Karpas-422 (cell line): Measurements from ENCODE around the gene SOCS3. TPM values are rescaled to one million over a fixed set of nuclear protein-coding genes. Genes with fewer than 3 reads are reported as not detected.

Experiments
- DNase-seq: peaks from one replicate; pipeline ENCODE4 v3.0.0-alpha.2; 2015
- H2AFZ ChIP-seq: fragments of 200-600 bp; sonication (generic); 2 replicates; pipeline ENCODE4 v1.6.1; 2014; ENCODE audit warnings: antibody characterized with exemption, low read length, mixed read lengths
- H3K27ac ChIP-seq: fragments of 200-600 bp; sonication (generic); 2 replicates; pipeline ENCODE4 v1.5.1; 2014; ENCODE audit warnings: mild to moderate bottlenecking, low read length, moderate library complexity
- H3K27me3 ChIP-seq: fragments of 200-600 bp; sonication (generic); 2 replicates; pipeline ENCODE4 v1.6.1; 2014; ENCODE audit warnings: low read length, mixed read lengths
- H3K36me3 ChIP-seq: fragments of 200-600 bp; sonication (generic); 2 replicates; pipeline ENCODE4 v1.6.1; 2014; ENCODE audit warnings: low read length, mixed read lengths; ENCODE audit not compliant: insufficient read depth
- H3K4me1 ChIP-seq: fragments of 200-600 bp; sonication (generic); 2 replicates; pipeline ENCODE4 v1.6.1; 2014; ENCODE audit warnings: mild to moderate bottlenecking, low read length, mixed read lengths
- H3K4me2 ChIP-seq: fragments of 200-600 bp; sonication (generic); 2 replicates; pipeline ENCODE4 v1.6.1; 2014; ENCODE audit warnings: low read length, low read depth, mild to moderate bottlenecking; ENCODE audit not compliant: poor library complexity, severe bottlenecking
- H3K4me3 ChIP-seq: fragments of 200-600 bp; sonication (generic); 2 replicates; pipeline ENCODE4 v1.5.1; 2014; ENCODE audit warnings: mild to moderate bottlenecking, antibody characterized with exemption, low read length, mixed read lengths
- H3K79me2 ChIP-seq: fragments of 200-600 bp; sonication (generic); 2 replicates; pipeline ENCODE4 v1.6.1; 2014; ENCODE audit warnings: mild to moderate bottlenecking, low read length, mixed read lengths
- H3K9ac ChIP-seq: fragments of 200-600 bp; sonication (generic); 2 replicates; pipeline ENCODE4 v1.6.0; 2014; ENCODE audit warnings: low read length
- H3K9me2 ChIP-seq: fragments of 200-600 bp; sonication (generic), shearing (Covaris generic); replicated peaks from 2 replicates; pipeline ENCODE4 v1.6.0; 2014; ENCODE audit warnings: mild to moderate bottlenecking, low read length, moderate library complexity; ENCODE audit not compliant: insufficient read depth
- H3K9me3 ChIP-seq: fragments of 300-700, 200-600 bp; sonication (generic); 2 replicates; pipeline ENCODE4 v1.6.1; 2014; ENCODE audit warnings: low read length, mixed read lengths
- H4K20me1 ChIP-seq: fragments of 200-600 bp; sonication (generic); 2 replicates; pipeline ENCODE4 v1.6.1; 2014; ENCODE audit warnings: mild to moderate bottlenecking, antibody characterized with exemption, low read length, low read depth; ENCODE audit not compliant: insufficient read depth
- total RNA-seq: library from RNA; depleted of rRNA; stranded (reverse); fragments of >200 nt; shearing (Covaris generic); gene quantifications from 2 replicates; pipeline ENCODE4 v1.2.3, GENCODE V29; 2014; ENCODE audit warnings: low replicate concordance

Gene SOCS3
- total RNA-seq, 1 experiment from 2014 or later: not detected

DNA sequence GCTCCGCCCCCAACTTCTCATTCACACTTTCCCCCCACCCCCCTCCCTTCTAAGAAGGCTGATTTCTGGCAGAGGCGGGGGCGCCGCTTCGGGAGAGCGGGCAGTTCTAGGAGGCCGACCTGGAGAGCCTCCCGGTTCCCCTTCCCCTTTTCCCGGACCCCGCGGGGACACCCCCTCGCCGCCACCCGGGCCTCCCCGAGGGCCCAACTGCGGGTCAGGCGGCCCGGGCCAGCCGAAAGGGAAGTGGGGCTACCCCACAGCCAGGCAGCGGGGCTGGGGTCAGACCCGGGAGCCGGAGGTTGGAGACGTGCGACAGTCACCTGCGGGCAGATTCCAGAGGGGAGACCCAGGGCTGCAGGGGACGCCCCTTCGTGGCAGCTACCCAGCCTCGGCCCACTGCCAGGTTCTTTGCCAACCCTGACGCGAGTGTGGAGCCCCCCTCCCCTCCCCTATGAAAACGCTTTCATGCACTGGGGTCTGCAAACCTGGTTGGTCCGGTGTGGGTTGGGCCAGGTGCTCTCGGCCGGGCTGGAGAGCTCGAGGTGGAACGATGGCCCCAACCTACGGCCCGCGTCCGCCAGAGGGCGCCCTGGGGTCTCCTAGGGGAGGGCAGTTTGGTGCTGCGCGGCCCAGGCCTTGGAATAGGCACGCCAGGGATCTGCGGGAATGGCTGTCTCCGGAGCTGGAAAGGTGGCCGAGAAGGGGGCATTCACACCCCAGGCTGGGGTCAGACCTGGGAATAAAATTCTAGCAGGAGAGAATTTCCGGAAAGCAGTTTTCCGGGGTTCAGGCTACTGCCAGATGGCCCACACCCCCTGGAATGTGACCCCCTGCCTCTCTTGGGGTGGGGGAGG is 721 bp upstream of the SOCS3 start:
- H3K79me2 ChIP-seq: no peaks in the 10 kb centered on the region
- H2AFZ ChIP-seq: no peak overlapping the region
- peak overlapping the region; percentile 25; the same call in 1 of the 2 replicates for H3K4me3 ChIP-seq
- H3K27me3 ChIP-seq: peaks cover 3% of the 10 kb centered on the region; the same call in 1 of the 2 replicates
- no peak overlapping the region for H3K27ac ChIP-seq
- H3K9me3 ChIP-seq: no peaks in the 10 kb centered on the region
- peaks cover 17% of the 10 kb centered on the region; the same call in 1 of the 2 replicates for H4K20me1 ChIP-seq
- H3K4me1 ChIP-seq: peaks cover 23% of the 10 kb centered on the region
- H3K36me3 ChIP-seq: no peaks in the 10 kb centered on the region
- DNase-seq: peak; percentile 94
- no peaks in the 10 kb centered on the region for H3K9me2 ChIP-seq
- H3K9ac ChIP-seq: no peak overlapping the region
- peak overlapping the region; percentile 42 for H3K4me2 ChIP-seq

GRCh38 chr17:78359321-78359996 is 418 bp downstream of the SOCS3 start:
- Histone ChIP-seq H4K20me1 (peaks cover 17% of the 10 kb centered on the region; the same call in 1 of the 2 replicates), H3K9me3 (no peaks in the 10 kb centered on the region), H3K79me2 (no peaks in the 10 kb centered on the region), H3K4me1 (peaks cover 24% of the 10 kb centered on the region), H3K36me3 (no peaks in the 10 kb centered on the region), H2AFZ (no peak overlapping the region), H3K27ac (no peak overlapping the region), H3K4me3 (no peak overlapping the region), H3K27me3 (no peaks in the 10 kb centered on the region; the same call in 1 of the 2 replicates), H3K4me2 (no peak overlapping the region), H3K9me2 (no peaks in the 10 kb centered on the region), H3K9ac (no peak overlapping the region)
- no peak for DNase-seq

GRCh38 chr17:78358538-78359320 is 1.1 kb downstream of the SOCS3 start:
- Histone ChIP-seq H3K4me1 (peaks cover 24% of the 10 kb centered on the region), H3K79me2 (no peaks in the 10 kb centered on the region), H3K27me3 (no peaks in the 10 kb centered on the region), H3K27ac (no peak overlapping the region), H3K9ac (no peak overlapping the region), H3K4me2 (no peak overlapping the region), H3K4me3 (no peak overlapping the region), H3K36me3 (no peaks in the 10 kb centered on the region), H3K9me2 (no peaks in the 10 kb centered on the region), H2AFZ (no peak overlapping the region), H3K9me3 (no peaks in the 10 kb centered on the region), H4K20me1 (peaks cover 17% of the 10 kb centered on the region; the same call in 1 of the 2 replicates)
- DNase-seq: no peak

GRCh38 chr17:78357672-78358537 is 2.0 kb downstream of the SOCS3 start:
- no peak for DNase-seq
- peaks cover 30% of the 10 kb centered on the region for H3K4me1 ChIP-seq
- no peaks in the 10 kb centered on the region for H3K79me2 ChIP-seq
- H3K4me2 ChIP-seq: no peak overlapping the region
- H3K4me3 ChIP-seq: no peak overlapping the region
- H4K20me1 ChIP-seq: peaks cover 21% of the 10 kb centered on the region; the same call in 1 of the 2 replicates
- no peaks in the 10 kb centered on the region for H3K36me3 ChIP-seq
- H3K9ac ChIP-seq: no peak overlapping the region
- no peaks in the 10 kb centered on the region for H3K9me2 ChIP-seq
- H2AFZ ChIP-seq: no peak overlapping the region
- H3K9me3 ChIP-seq: no peaks in the 10 kb centered on the region
- H3K27ac ChIP-seq: no peak overlapping the region
- H3K27me3 ChIP-seq: no peaks in the 10 kb centered on the region

GRCh38 chr17:78357177-78357586 is 2.7 kb downstream of the SOCS3 start:
- Histone ChIP-seq H3K27ac (no peak overlapping the region), H3K79me2 (no peaks in the 10 kb centered on the region), H2AFZ (no peak overlapping the region), H3K4me1 (peaks cover 35% of the 10 kb centered on the region), H3K9me2 (no peaks in the 10 kb centered on the region), H3K36me3 (no peaks in the 10 kb centered on the region), H3K4me3 (peak overlapping the region; percentile 15; the same call in 1 of the 2 replicates), H3K9me3 (no peaks in the 10 kb centered on the region), H3K4me2 (peak overlapping the region; percentile 57), H3K9ac (no peak overlapping the region), H3K27me3 (no peaks in the 10 kb centered on the region), H4K20me1 (peaks cover 25% of the 10 kb centered on the region; the same call in 1 of the 2 replicates)
- DNase-seq: no peak

- Histone ChIP-seq H3K9ac (peak overlapping the region; percentile 27), H3K4me3 (peak overlapping the region; percentile 45; the same call in 1 of the 2 replicates), H3K4me2 (peak overlapping the region; percentile 59)
These were observed 3.7 kb downstream of the SOCS3 start for GRCh38 chr17:78356101-78356713.

GRCh38 chr17:78355701-78356100 is 4.2 kb downstream of the SOCS3 start:
- H3K4me1 ChIP-seq: peaks cover 35% of the 10 kb centered on the region
- DNase-seq: no peak
- no peak overlapping the region for H3K27ac ChIP-seq
- H3K36me3 ChIP-seq: no peaks in the 10 kb centered on the region
- H4K20me1 ChIP-seq: peaks cover 18% of the 10 kb centered on the region; the same call in 1 of the 2 replicates
- no peaks in the 10 kb centered on the region for H3K79me2 ChIP-seq
- peak overlapping the region; percentile 27; the same call in 1 of the 2 replicates for H3K9ac ChIP-seq
- H3K4me2 ChIP-seq: peak overlapping the region; percentile 59
- no peak overlapping the region for H3K4me3 ChIP-seq
- H2AFZ ChIP-seq: no peak overlapping the region
- no peaks in the 10 kb centered on the region for H3K9me3 ChIP-seq
- H3K27me3 ChIP-seq: no peaks in the 10 kb centered on the region
- H3K9me2 ChIP-seq: no peaks in the 10 kb centered on the region

More at GRCh38 chr17:78356101-78356713, 3.7 kb downstream of the SOCS3 start:
- peak; percentile 97 for DNase-seq
- Histone ChIP-seq H3K79me2 (no peaks in the 10 kb centered on the region), H3K9me2 (no peaks in the 10 kb centered on the region), H3K27me3 (no peaks in the 10 kb centered on the region), H3K36me3 (no peaks in the 10 kb centered on the region), H2AFZ (no peak overlapping the region), H4K20me1 (peaks cover 22% of the 10 kb centered on the region; the same call in 1 of the 2 replicates), H3K4me1 (peaks cover 35% of the 10 kb centered on the region), H3K9me3 (no peaks in the 10 kb centered on the region), H3K27ac (no peak overlapping the region)
